Epithelial cell of prostate (primary cell): ENCODE results near the gene PRKG1.

Source experiments
- DNase-seq: peaks from one replicate; pipeline ENCODE4 v3.0.0-alpha.2; 2011; ENCODE audit warnings: low read depth, low spot score
- H3K27ac ChIP-seq: fragments of 450-650 bp; 2 replicates; pipeline ENCODE4 v1.5.1; 2017; ENCODE audit warnings: mild to moderate bottlenecking

PRKG1 gene

GRCh38 chr10:51806079-51806835 lies 732.0 kb downstream of the PRKG1 start:
- no peak for DNase-seq
- no peak overlapping the region for H3K27ac ChIP-seq

- H3K27ac ChIP-seq = no peak overlapping the region
- no peak for DNase-seq
Observed at GRCh38 chr10:51808187-51808586, 733.9 kb downstream of the PRKG1 start.

GRCh38 chr10:51815723-51816122 lies 741.4 kb downstream of the PRKG1 start:
- DNase-seq = no peak
- H3K27ac ChIP-seq = no peak overlapping the region

- H3K27ac ChIP-seq = no peak overlapping the region
- DNase-seq = no peak
Observed at GRCh38 chr10:51821045-51821444, 746.8 kb downstream of the PRKG1 start.

GRCh38 chr10:51821745-51822144 lies 747.5 kb downstream of the PRKG1 start:
- no peak for DNase-seq

GRCh38 chr10:51832652-51833383 lies 758.5 kb downstream of the PRKG1 start:
- H3K27ac ChIP-seq = peak overlapping the region; percentile 45
- DNase-seq = peak; percentile 98

More at GRCh38 chr10:51821745-51822144, 747.5 kb downstream of the PRKG1 start:
- no peak overlapping the region for H3K27ac ChIP-seq

GRCh38 chr10:51834548-51834947 lies 760.3 kb downstream of the PRKG1 start:
- no peak overlapping the region for H3K27ac ChIP-seq
- no peak for DNase-seq

- no peak for DNase-seq
- no peak overlapping the region for H3K27ac ChIP-seq
Observed at GRCh38 chr10:51838471-51838870, 764.2 kb downstream of the PRKG1 start.

GRCh38 chr10:51843966-51844365 lies 769.7 kb downstream of the PRKG1 start:
- no peak for DNase-seq
- H3K27ac ChIP-seq = no peak overlapping the region

- no peak for DNase-seq
- H3K27ac ChIP-seq = no peak overlapping the region
Observed at GRCh38 chr10:51846856-51847506, 772.7 kb downstream of the PRKG1 start.

- no peak for DNase-seq
- H3K27ac ChIP-seq = no peak overlapping the region
Observed at GRCh38 chr10:51852297-51852696, 778.0 kb downstream of the PRKG1 start.

- H3K27ac ChIP-seq = no peak overlapping the region
- no peak for DNase-seq
Observed at GRCh38 chr10:51857305-51857704, 783.0 kb downstream of the PRKG1 start.

GRCh38 chr10:51860257-51860656 lies 786.0 kb downstream of the PRKG1 start:
- peak; percentile 8 for DNase-seq
- H3K27ac ChIP-seq = no peak overlapping the region

- DNase-seq = no peak
- no peak overlapping the region for H3K27ac ChIP-seq
Observed at GRCh38 chr10:51861051-51861450, 786.8 kb downstream of the PRKG1 start.

- H3K27ac ChIP-seq = no peak overlapping the region
- DNase-seq = no peak
Observed at GRCh38 chr10:51861731-51862130, 787.4 kb downstream of the PRKG1 start.

GRCh38 chr10:51862149-51862548 lies 787.9 kb downstream of the PRKG1 start:
- no peak overlapping the region for H3K27ac ChIP-seq
- DNase-seq = no peak

- H3K27ac ChIP-seq = no peak overlapping the region
- DNase-seq = peak; percentile 66
Observed at GRCh38 chr10:51867956-51868355, 793.7 kb downstream of the PRKG1 start.

GRCh38 chr10:51874131-51874530 lies 799.8 kb downstream of the PRKG1 start:
- DNase-seq = no peak
- H3K27ac ChIP-seq = no peak overlapping the region

- DNase-seq = no peak
- no peak overlapping the region for H3K27ac ChIP-seq
Observed at GRCh38 chr10:51875610-51876009, 801.3 kb downstream of the PRKG1 start.

- no peak for DNase-seq
- no peak overlapping the region for H3K27ac ChIP-seq
Observed at GRCh38 chr10:51876503-51876902, 802.2 kb downstream of the PRKG1 start.

- H3K27ac ChIP-seq = no peak overlapping the region
- DNase-seq = no peak
Observed at GRCh38 chr10:51876979-51877378, 802.7 kb downstream of the PRKG1 start.
